ENCODE measurements around the gene AKR7A3. TPM values are rescaled to one million over a fixed set of nuclear protein-coding genes. Genes with fewer than 3 reads are reported as not detected.

AKR7A3 gene
- total and polyA plus RNA-seq, 9 of the 15 experiments (the other 6 are each of a cell fraction or from before 2014, with no cell fraction given): 0.04 to 1.5 (median 0.44) TPM; not detected in 1

GRCh38 chr1:19258353-19258752 lies 30.2 kb downstream of the AKR7A3 start:
- Histone ChIP-seq H3K27me3 (ENCODE audit: control insufficient read depth in 2 of 2, insufficient read depth in 2 of 2, low read length in 2 of 2) (no peaks in the 10 kb centered on the region), H3K9me1 (ENCODE audit: control insufficient read depth, insufficient read depth, low read length) (peaks cover 2% of the 10 kb centered on the region), H2AFZ (ENCODE audit: low read depth, low read length) (no peak overlapping the region), H3K9ac (ENCODE audit: insufficient read depth in 1 of 2, low read depth in 2 of 2, low read length in 2 of 2) (peak overlapping the region in 1 of 2 experiments; percentile 54; a peak in 1 of 4 replicates), H3K27ac (ENCODE audit: extremely low read depth, low read depth, low read length) (no peak overlapping the region), H3K4me3 (no peak overlapping the region), H3K4me1 (replicated peaks in 1 of 2; ENCODE audit: control insufficient read depth in 2 of 2, insufficient read depth in 2 of 2, low read length in 2 of 2) (peaks cover 6 to 18% of the 10 kb centered on the region in 2 experiments; a peak in 4 of 5 replicates), H3K36me3 (ENCODE audit: control insufficient read depth, insufficient read depth, low read length) (peaks cover 77% of the 10 kb centered on the region), H3K79me2 (ENCODE audit: control insufficient read depth, insufficient read depth, low read length) (peaks cover 33% of the 10 kb centered on the region), H3K9me3 (replicated peaks; ENCODE audit: control insufficient read depth, insufficient read depth, low read depth, low read length) (no peaks in the 10 kb centered on the region), H4K20me1 (replicated peaks; ENCODE audit: control insufficient read depth, insufficient read depth, low read length) (peaks cover 10% of the 10 kb centered on the region), H3K4me2 (ENCODE audit: insufficient read depth, low read length) (no peak overlapping the region)
- intact Hi-C loops (cut with micrococcal nuclease) (no loop called here), in situ Hi-C loops (cut with MboI) (no loop called here)
- DNase-seq (ENCODE audit: extremely low read depth in 1 of 4, low spot score in 3 of 4) (peak in 1 of 4 experiments; percentile 14), ATAC-seq (no peak), FAIRE-seq (no peak)
- POLR2A ChIA-PET: interaction anchor here (1.1 to 3.7 kb wide), 3 partner anchors 12 to 54 kb away, joined by 3 to 19 read pairs (median 4); no protein-coding TSS in a partner anchor
- TF ChIP-seq POLR2AphosphoS5 (IDR thresholded peaks at IDR 0.05; ENCODE audit: control insufficient read depth, insufficient read depth, low read depth, low read length) (0 out of 2 replicates have a peak, but pooled peaks have one; percentile 16), ZSCAN29 (IDR thresholded peaks at IDR 0.05) (no peak), ZBTB33 (CRISPR knock-in tag; IDR thresholded peaks at IDR 0.05) (0 out of 2 replicates have a peak, but pooled peaks have one; percentile 30), BRD9 (IDR thresholded peaks at IDR 0.05; ENCODE audit: low read depth, partially characterized antibody) (no peak), ZNF395 (CRISPR knock-in tag; IDR thresholded peaks at IDR 0.05) (no peak)
- CTCF ChIA-PET (ENCODE audit: low intra/inter-chr PET ratio): no interaction called here
- no TSS peak for BruUV-seq (replicated peaks)
- 88% methylated on average over 10 of the region's 10 CpGs for WGBS (ENCODE audit: insufficient coverage, low coverage, missing lambda C conversion rate)

All from K562 (cell line).